Measurements from ENCODE around the gene MARCKS. TPM values are rescaled to one million over a fixed set of nuclear protein-coding genes. Genes with fewer than 3 reads are reported as not detected.
A peak's percentile ranks its signal among the peaks of the same experiment; 100 is the strongest.

The MARCKS gene, protein sequence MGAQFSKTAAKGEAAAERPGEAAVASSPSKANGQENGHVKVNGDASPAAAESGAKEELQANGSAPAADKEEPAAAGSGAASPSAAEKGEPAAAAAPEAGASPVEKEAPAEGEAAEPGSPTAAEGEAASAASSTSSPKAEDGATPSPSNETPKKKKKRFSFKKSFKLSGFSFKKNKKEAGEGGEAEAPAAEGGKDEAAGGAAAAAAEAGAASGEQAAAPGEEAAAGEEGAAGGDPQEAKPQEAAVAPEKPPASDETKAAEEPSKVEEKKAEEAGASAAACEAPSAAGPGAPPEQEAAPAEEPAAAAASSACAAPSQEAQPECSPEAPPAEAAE
- 10 to 100 TPM; 77.2 to 83.8 TPM for total RNA-seq
- 280 TPM for polyA plus RNA-seq (2013, experiment 1 of 2)
- 268 TPM for polyA plus RNA-seq (2013, experiment 2 of 2)
- long read RNA-seq, experiment 1, full-length matches to known transcripts, result 9 of 76 reads
- long read RNA-seq, experiment 1, partial matches to known transcripts, result 1 of 76 reads
- long read RNA-seq, experiment 1, other reads (novel, unspliced or antisense), result 66 of 76 reads
- long read RNA-seq, experiment 2, full-length matches to known transcripts, result 315 of 347 reads
- long read RNA-seq, experiment 2, partial matches to known transcripts, result 0 of 347 reads
- long read RNA-seq, experiment 2, other reads (novel, unspliced or antisense), result 32 of 347 reads
- long read RNA-seq, experiment 3, full-length matches to known transcripts, result 1 of 7 reads
- long read RNA-seq, experiment 3, partial matches to known transcripts, result 0 of 7 reads
- long read RNA-seq, experiment 3, other reads (novel, unspliced or antisense), result 6 of 7 reads
- long read RNA-seq, experiment 4, partial matches to known transcripts, result 0 of 6 reads
- long read RNA-seq, experiment 4, other reads (novel, unspliced or antisense), result 6 of 6 reads

DNA sequence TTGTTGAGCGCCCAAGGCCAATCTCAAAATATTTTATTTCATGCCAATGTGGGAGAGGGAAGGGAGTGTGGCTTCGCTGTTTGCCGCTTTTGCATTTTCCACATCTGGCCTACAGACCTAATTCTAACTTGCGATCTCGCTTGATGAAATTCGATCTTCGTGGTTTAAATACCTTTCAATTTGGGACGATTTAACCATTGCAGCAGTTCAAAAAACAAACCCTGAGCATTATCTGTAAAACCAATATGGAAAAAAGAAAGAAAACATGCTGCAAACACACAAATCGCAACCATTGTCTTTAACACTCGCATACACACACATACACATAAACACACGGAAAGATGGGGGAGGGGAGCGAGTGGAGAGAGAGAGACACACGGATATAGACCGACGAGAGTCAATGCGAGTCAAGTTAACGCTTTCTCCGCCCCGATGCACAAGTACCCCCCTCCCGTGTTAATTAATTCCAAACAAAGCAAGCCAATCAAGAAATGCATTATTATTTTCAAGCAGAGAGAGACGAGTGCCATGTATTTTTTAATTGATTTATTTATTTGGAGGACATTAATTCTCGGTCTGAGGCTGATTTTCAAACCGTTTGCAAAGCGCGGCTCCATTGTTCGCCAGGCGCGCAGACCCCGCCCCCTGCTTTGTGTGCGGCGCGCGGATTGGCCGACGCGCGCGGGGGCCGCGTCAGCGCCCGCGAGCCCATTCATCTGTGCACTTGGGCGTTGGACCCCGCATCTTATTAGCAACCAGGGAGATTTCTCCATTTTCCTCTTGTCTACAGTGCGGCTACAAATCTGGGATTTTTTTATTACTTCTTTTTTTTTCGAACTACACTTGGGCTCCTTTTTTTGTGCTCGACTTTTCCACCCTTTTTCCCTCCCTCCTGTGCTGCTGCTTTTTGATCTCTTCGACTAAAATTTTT lies at the start of gene MARCKS:
MARCKS (plus strand) TSS at position 721 of the 931 bp plus-strand sequence. CDS start 401 bp downstream, outside the sequence.
- no peaks in the 10 kb centered on the region for H3K9me3 Mint-ChIP-seq
- Histone ChIP-seq H3K9ac (ENCODE audit: extremely low read depth, low read length, poor library complexity, severe bottlenecking) (peak within 1 kb of the TSS; percentile 99), H3K4me3 (ENCODE audit: low read length) (peak within 1 kb of the TSS; percentile 99), H3K27me3 (ENCODE audit: control insufficient read depth, insufficient read depth, low read length, poor library complexity, severe bottlenecking) (peaks cover 41% of the 10 kb centered on the region), H3K4me1 (ENCODE audit: control insufficient read depth, insufficient read depth, low read length) (no peaks in the 10 kb centered on the region), H3K9me3 (ENCODE audit: control insufficient read depth, low read length) (no peaks in the 10 kb centered on the region), H3K36me3 (ENCODE audit: control insufficient read depth, insufficient read depth, low read length) (peaks cover 15% of the 10 kb centered on the region), H3K27ac (ENCODE audit: low read depth, low read length) (peak within 1 kb of the TSS; percentile 99)
- no peak within 1 kb of the TSS for H3K27ac Mint-ChIP-seq
- peaks cover 12% of the 10 kb centered on the region for H3K36me3 Mint-ChIP-seq (ENCODE audit: low read depth)
- 0 to 1% methylated on average over 11 to 49 of the region's 49 CpGs for WGBS, 2 experiments (ENCODE audit: insufficient coverage in 1 of 2, insufficient read length in 1 of 2)
- peaks cover 4% of the 10 kb centered on the region for H3K4me1 Mint-ChIP-seq
- TF ChIP-seq, protein P1, sequence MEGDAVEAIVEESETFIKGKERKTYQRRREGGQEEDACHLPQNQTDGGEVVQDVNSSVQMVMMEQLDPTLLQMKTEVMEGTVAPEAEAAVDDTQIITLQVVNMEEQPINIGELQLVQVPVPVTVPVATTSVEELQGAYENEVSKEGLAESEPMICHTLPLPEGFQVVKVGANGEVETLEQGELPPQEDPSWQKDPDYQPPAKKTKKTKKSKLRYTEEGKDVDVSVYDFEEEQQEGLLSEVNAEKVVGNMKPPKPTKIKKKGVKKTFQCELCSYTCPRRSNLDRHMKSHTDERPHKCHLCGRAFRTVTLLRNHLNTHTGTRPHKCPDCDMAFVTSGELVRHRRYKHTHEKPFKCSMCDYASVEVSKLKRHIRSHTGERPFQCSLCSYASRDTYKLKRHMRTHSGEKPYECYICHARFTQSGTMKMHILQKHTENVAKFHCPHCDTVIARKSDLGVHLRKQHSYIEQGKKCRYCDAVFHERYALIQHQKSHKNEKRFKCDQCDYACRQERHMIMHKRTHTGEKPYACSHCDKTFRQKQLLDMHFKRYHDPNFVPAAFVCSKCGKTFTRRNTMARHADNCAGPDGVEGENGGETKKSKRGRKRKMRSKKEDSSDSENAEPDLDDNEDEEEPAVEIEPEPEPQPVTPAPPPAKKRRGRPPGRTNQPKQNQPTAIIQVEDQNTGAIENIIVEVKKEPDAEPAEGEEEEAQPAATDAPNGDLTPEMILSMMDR (conservative IDR thresholded peaks at IDR 0.05), result no peak
- DNase-seq, result peak; percentile 91
- peaks cover 31% of the 10 kb centered on the region for H3K27me3 Mint-ChIP-seq (ENCODE audit: insufficient read depth)
- H3K4me3 Mint-ChIP-seq, result no peak within 1 kb of the TSS

DNA sequence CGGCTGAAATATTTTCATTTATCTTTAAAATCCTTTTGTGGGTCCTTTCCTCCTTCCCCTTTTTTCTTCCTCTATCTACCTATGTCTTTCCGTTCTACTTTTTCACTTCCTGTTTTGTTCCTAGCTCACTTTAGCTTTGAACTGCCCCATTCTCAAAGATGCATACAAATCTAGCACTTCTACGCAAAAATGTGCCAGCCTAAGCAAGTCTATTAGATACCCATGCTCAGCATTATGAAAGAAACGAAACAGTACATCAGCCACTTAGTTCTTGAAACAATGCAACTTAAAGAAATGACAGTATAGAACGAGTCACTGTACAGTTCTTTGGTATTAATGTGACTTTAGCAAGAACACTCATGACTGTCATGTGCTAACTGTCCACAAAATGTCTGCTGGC lies 47.3 kb upstream of the MARCKS start:
- Mint-ChIP-seq H3K9me3 (peaks cover 2% of the 10 kb centered on the region), H3K4me1 (no peaks in the 10 kb centered on the region), H3K36me3 (ENCODE audit: low read depth) (no peaks in the 10 kb centered on the region), H3K4me3 (no peak overlapping the region), H3K27me3 (ENCODE audit: insufficient read depth) (no peaks in the 10 kb centered on the region), H3K27ac (no peak overlapping the region)
- H3K4me3 ChIP-seq (ENCODE audit: low read length), result no peak overlapping the region
- H3K27ac ChIP-seq (ENCODE audit: low read depth, low read length), result no peak overlapping the region
- no peaks in the 10 kb centered on the region for H3K36me3 ChIP-seq (ENCODE audit: control insufficient read depth, insufficient read depth, low read length)
- H3K27me3 ChIP-seq (ENCODE audit: control insufficient read depth, insufficient read depth, low read length, poor library complexity, severe bottlenecking), result no peaks in the 10 kb centered on the region
- TF ChIP-seq, protein P1 (conservative IDR thresholded peaks at IDR 0.05), result no peak
- 88 to 89% methylated on average over 3 to 5 of the region's 5 CpGs for WGBS, 2 experiments (ENCODE audit: insufficient coverage in 1 of 2, insufficient read length in 1 of 2)
- H3K9ac ChIP-seq (ENCODE audit: extremely low read depth, low read length, poor library complexity, severe bottlenecking), result no peak overlapping the region
- DNase-seq, result no peak
- no peaks in the 10 kb centered on the region for H3K4me1 ChIP-seq (ENCODE audit: control insufficient read depth, insufficient read depth, low read length)
- H3K9me3 ChIP-seq (ENCODE audit: control insufficient read depth, low read length), result peaks cover 8% of the 10 kb centered on the region

DNA sequence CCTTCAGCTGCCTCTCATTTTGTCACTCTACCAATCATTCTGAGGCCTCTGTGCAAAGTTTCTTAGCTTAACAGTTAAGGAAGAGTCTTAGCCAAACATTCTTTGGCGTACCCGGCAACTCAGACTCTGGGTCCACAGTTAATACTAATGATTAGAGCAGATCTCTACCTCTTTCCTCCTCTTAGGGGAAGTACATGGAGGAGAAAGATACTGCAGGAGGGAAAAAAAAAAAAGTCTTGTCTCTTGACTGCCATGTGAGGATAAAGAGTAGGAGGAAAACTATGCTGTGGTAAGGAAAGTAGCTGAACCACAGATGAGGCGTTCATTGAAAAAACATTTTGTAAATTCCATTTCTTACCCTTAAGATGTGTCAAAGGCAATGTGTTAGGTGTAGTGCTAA lies 44.0 kb upstream of the MARCKS start:
- Mint-ChIP-seq H3K36me3 (ENCODE audit: low read depth) (no peaks in the 10 kb centered on the region), H3K27ac (no peak overlapping the region), H3K4me3 (no peak overlapping the region), H3K27me3 (ENCODE audit: insufficient read depth) (no peaks in the 10 kb centered on the region), H3K9me3 (peaks cover 2% of the 10 kb centered on the region), H3K4me1 (no peaks in the 10 kb centered on the region)
- Histone ChIP-seq H3K27me3 (ENCODE audit: control insufficient read depth, insufficient read depth, low read length, poor library complexity, severe bottlenecking) (no peaks in the 10 kb centered on the region), H3K9me3 (ENCODE audit: control insufficient read depth, low read length) (peaks cover 8% of the 10 kb centered on the region), H3K4me1 (ENCODE audit: control insufficient read depth, insufficient read depth, low read length) (no peaks in the 10 kb centered on the region), H3K4me3 (ENCODE audit: low read length) (no peak overlapping the region), H3K27ac (ENCODE audit: low read depth, low read length) (no peak overlapping the region), H3K36me3 (ENCODE audit: control insufficient read depth, insufficient read depth, low read length) (no peaks in the 10 kb centered on the region), H3K9ac (ENCODE audit: extremely low read depth, low read length, poor library complexity, severe bottlenecking) (no peak overlapping the region)
- 95% methylated on average over 3 of the region's 3 CpGs; no CpG with 5 or more reads in 1 of the 2 experiments for WGBS, 2 experiments (ENCODE audit: insufficient coverage in 1 of 2, insufficient read length in 1 of 2)
- DNase-seq, result no peak
- TF ChIP-seq, protein P1 (conservative IDR thresholded peaks at IDR 0.05), result no peak

Measured in endodermal cell (in vitro differentiated cells).